A673 (cell line): ENCODE data around the gene KCP. TPM values are rescaled to one million over a fixed set of nuclear protein-coding genes. Genes with fewer than 3 reads are reported as not detected.

Source experiments
- BruUV-seq: library from RNA; stranded (reverse); fragments of 400-500 nt; replicated peaks from 2 replicates; lab custom pipeline; 2021; lab: Mats Ljungman, UMichigan
- CTCF ChIA-PET: fragments of 300-600 bp; sonication (Branson Sonifier 250); formaldehyde crosslinking; loops from one replicate; lab custom pipeline; 2022; ENCODE audit warnings: antibody characterized with exemption; lab: Charles Lee
- POLR2A ChIA-PET: fragments of 300-600 bp; sonication (Branson Sonifier 250); formaldehyde crosslinking; loops from one replicate; lab custom pipeline; 2022; ENCODE audit warnings: antibody characterized with exemption; ENCODE audit not compliant: low non-redundant PET; lab: Charles Lee
- DNase-seq: peaks from one replicate; pipeline ENCODE4 v3.0.0-alpha.2; 2015; ENCODE audit warnings: low spot score
- H3K27ac ChIP-seq: fragments of 200-600 bp; sonication (generic); 2 replicates; pipeline ENCODE4 v1.5.1; 2016; ENCODE audit warnings: mixed run types, low read depth, mild to moderate bottlenecking, mixed read lengths, antibody characterized with exemption, low read length; ENCODE audit not compliant: poor library complexity, severe bottlenecking
- H3K27me3 ChIP-seq: fragments of 200-600 bp; sonication (generic); replicated peaks from 2 replicates; pipeline ENCODE4 v1.6.1; 2017; ENCODE audit warnings: mixed run types, low read depth, mild to moderate bottlenecking, mixed read lengths, antibody characterized with exemption, low read length; ENCODE audit not compliant: insufficient read depth, poor library complexity
- H3K36me3 ChIP-seq: fragments of 200-600 bp; sonication (generic); 2 replicates; pipeline ENCODE4 v1.6.1; 2016; ENCODE audit warnings: mixed run types, mild to moderate bottlenecking, mixed read lengths, antibody characterized with exemption, low read length; ENCODE audit not compliant: insufficient read depth, poor library complexity, severe bottlenecking
- H3K4me1 ChIP-seq: fragments of 200-600 bp; sonication (generic); 2 replicates; pipeline ENCODE4 v1.6.1; 2017; ENCODE audit warnings: mixed run types, mild to moderate bottlenecking, mixed read lengths, antibody characterized with exemption, low read length; ENCODE audit not compliant: insufficient read depth, poor library complexity, severe bottlenecking
- H3K4me3 ChIP-seq: fragments of 200-600 bp; sonication (generic); 2 replicates; pipeline ENCODE4 v1.5.1; 2016; ENCODE audit warnings: low read depth, mixed run types, mild to moderate bottlenecking, mixed read lengths, low read length; ENCODE audit not compliant: poor library complexity, severe bottlenecking
- H3K9me3 ChIP-seq: fragments of 200-600 bp; sonication (generic); 2 replicates; pipeline ENCODE4 v1.6.1; 2016; ENCODE audit warnings: mixed run types, low read depth, mild to moderate bottlenecking, mixed read lengths, antibody characterized with exemption, low read length; ENCODE audit not compliant: poor library complexity, severe bottlenecking
- EZH2 ChIP-seq: fragments of 200-600 bp; sonication (generic); IDR thresholded peaks from 2 replicates; pipeline ENCODE4 v1.6.1; 2017; ENCODE audit warnings: borderline replicate concordance, low read depth, mild to moderate bottlenecking, mixed read lengths, antibody characterized with exemption, low read length; ENCODE audit not compliant: poor library complexity, severe bottlenecking
- intact Hi-C: fragments of 100-400 bp; cut with micrococcal nuclease; formaldehyde crosslinking; loops from one replicate; pipeline ENCODE4 v1.10.0; 2022; ENCODE audit not compliant: unreplicated experiment
- total RNA-seq: library from RNA; stranded (reverse); gene quantifications from 2 replicates; pipeline ENCODE4 v1.2.3, GENCODE V29; 2021
- TF ChIP-seq, protein P1 (sequence below): fragments of 300-800, 200-600 bp; sonication (generic); conservative IDR thresholded peaks from 2 replicates; pipeline ENCODE4 v1.5.1; 2017; ENCODE audit warnings: low read depth, mild to moderate bottlenecking, antibody characterized with exemption, low read length, moderate library complexity, mixed read lengths

The KCP gene
- total RNA-seq, 1 experiment from 2014 or later: not detected

DNA sequence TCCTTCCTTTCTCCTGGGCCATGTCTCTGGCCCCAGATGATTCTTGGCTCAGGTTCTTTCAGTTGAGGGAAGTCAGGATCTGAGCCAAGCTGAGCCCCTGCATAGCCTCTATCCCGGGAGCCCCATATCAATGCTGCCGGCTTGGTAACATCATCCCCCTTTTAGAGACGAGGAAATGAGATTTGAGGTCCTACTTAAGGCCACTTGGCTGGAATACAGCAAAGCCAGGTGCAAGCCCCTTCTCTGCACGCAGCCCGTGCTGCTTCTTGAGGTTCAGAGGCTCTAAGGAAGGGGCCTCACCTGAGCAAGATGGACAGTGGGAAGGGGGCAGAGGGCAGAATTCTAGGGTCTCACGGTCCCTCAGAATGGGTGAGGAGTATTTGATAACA is 24.8 kb upstream of the KCP start:
- Histone ChIP-seq H3K36me3 (no peaks in the 10 kb centered on the region), H3K27ac (no peak overlapping the region), H3K4me3 (no peak overlapping the region), H3K4me1 (no peaks in the 10 kb centered on the region), H3K9me3 (no peaks in the 10 kb centered on the region), H3K27me3 (peaks cover 46% of the 10 kb centered on the region)
- ChIA-PET CTCF (no interaction called here), POLR2A (no interaction called here)
- BruUV-seq: no TSS peak
- intact Hi-C loops: no loop called here
- TF ChIP-seq, protein P1, sequence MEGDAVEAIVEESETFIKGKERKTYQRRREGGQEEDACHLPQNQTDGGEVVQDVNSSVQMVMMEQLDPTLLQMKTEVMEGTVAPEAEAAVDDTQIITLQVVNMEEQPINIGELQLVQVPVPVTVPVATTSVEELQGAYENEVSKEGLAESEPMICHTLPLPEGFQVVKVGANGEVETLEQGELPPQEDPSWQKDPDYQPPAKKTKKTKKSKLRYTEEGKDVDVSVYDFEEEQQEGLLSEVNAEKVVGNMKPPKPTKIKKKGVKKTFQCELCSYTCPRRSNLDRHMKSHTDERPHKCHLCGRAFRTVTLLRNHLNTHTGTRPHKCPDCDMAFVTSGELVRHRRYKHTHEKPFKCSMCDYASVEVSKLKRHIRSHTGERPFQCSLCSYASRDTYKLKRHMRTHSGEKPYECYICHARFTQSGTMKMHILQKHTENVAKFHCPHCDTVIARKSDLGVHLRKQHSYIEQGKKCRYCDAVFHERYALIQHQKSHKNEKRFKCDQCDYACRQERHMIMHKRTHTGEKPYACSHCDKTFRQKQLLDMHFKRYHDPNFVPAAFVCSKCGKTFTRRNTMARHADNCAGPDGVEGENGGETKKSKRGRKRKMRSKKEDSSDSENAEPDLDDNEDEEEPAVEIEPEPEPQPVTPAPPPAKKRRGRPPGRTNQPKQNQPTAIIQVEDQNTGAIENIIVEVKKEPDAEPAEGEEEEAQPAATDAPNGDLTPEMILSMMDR: no peak
- no peak for TF ChIP-seq EZH2
- DNase-seq: no peak

DNA sequence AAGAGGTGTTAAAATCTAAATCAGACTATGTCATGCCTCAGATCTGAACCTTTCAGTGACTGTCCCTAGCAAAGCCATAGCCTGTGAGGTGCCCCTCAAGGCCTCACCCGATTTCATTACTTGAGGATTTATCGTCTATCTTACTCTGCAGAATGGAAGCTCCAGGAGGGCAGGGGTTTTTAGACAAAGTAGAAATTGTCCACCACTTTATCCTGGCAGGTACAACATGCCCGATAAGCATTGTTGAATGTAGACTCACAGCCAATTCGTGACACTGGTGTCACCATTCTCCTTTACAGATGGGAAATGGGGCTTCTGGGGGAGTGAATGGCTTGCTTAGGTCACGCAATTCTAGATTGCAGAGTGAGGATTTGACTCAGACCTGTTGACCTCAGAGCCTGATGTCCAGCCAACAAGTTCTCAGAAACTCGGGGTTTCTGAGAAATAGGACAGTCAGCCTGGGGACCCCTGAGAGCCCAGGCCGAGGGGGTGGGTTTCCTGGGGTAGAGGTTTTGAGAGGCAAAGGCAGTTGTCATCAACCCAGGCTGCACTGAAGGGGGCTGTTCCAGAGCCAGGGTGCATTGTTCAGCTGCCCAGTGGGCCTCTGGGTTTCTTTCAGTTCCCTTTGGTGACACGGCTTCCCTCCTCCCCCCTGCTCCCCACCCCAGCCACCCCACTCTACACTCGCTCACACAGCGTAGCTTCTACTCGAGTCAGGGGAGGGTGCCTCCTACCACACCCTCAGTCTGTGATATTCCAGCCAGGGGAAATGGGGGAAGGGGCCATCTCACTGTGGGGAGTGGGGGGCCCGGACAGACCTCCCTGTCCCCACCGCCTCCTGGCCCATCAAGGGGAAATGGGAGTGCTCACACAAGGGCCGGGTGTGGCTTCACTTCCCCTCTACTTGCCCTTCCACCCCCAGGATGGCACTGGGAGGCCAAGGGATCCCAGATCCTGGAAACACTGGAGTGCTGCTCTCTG is 24.1 kb upstream of the KCP start:
- POLR2A ChIA-PET: no interaction called here
- intact Hi-C loops: no loop called here
- no peaks in the 10 kb centered on the region for H3K4me1 ChIP-seq
- peaks cover 45% of the 10 kb centered on the region for H3K27me3 ChIP-seq
- no peak for DNase-seq
- H3K36me3 ChIP-seq: no peaks in the 10 kb centered on the region
- no peak overlapping the region for H3K4me3 ChIP-seq
- no peak overlapping the region for H3K27ac ChIP-seq
- no peaks in the 10 kb centered on the region for H3K9me3 ChIP-seq
- TF ChIP-seq, protein P1: no peak
- no peak for TF ChIP-seq EZH2
- BruUV-seq: no TSS peak
- CTCF ChIA-PET: no interaction called here

DNA sequence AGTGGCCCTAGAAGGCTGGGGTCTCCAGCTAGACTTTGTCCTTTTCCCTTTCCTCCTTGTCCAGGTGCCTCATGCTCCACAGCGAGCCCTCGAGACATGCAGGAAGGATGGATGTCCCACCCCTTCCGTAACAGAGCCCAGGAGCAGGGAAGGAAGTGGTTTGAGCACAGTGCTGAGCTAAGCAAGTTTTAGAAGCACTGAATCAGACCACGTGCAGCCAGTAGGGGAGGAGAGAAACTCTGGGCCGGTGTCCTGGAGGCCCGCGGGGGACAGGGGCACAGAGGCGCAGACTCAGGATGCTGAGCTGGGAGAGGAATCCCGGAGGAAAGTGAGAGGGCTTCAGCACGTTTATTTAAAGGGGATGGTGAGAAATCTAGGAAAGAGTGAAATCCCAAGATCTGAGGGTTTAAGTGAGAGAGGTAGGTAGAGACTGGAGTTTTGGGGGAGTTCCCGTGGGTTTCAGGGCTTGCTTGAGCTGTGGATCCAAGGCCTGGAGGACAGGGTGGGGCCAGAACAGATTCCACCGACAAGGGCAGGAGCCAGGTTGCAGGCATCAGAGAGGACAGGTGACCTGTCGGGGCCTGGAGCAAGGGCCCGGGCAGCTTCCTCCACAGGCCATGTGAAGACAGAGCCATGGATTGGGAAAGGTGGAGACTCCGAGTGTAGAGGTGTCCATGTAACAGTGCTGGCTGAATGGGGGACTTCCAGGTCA is 22.8 kb upstream of the KCP start:
- intact Hi-C loops: no loop called here
- TF ChIP-seq, protein P1: no peak
- TF ChIP-seq EZH2: no peak
- Histone ChIP-seq H3K4me3 (no peak overlapping the region), H3K4me1 (no peaks in the 10 kb centered on the region), H3K36me3 (no peaks in the 10 kb centered on the region), H3K9me3 (no peaks in the 10 kb centered on the region), H3K27me3 (peaks cover 34% of the 10 kb centered on the region), H3K27ac (no peak overlapping the region)
- ChIA-PET CTCF (no interaction called here), POLR2A (no interaction called here)
- BruUV-seq: no TSS peak
- DNase-seq: no peak
